K562 (cell line): ENCODE results near the gene PYGB. TPM values are rescaled to one million over a fixed set of nuclear protein-coding genes. Genes with fewer than 3 reads are reported as not detected.

Experiments used
- ATAC-seq: fragments of 200-7000 bp; cut with Tn5 transposase; 3 replicates; pipeline ENCODE4 v1.9.1; 2020; ENCODE audit warnings: moderate library complexity
- BruUV-seq: library from RNA; stranded (reverse); fragments of 400-500 nt; replicated peaks from 2 replicates; lab custom pipeline; 2021; lab: Mats Ljungman, UMichigan
- CTCF ChIA-PET: fragments of 300-600 bp; formaldehyde crosslinking; extraction: SDS; loops from one replicate; lab custom pipeline; 2021; ENCODE audit warnings: low intra/inter-chr PET ratio; lab: Yijun Ruan, JAX
- POLR2A ChIA-PET: fragments of 300-600, 350-650 bp; sonication (Branson Sonifier 250); formaldehyde crosslinking; extraction: SDS; loops from one replicate; lab custom pipeline; 2021; ENCODE audit warnings: antibody characterized with exemption, inconsistent platforms; lab: Yijun Ruan, JAX
- DNase-seq, 4 experiments: peaks; one replicate each; pipeline versions ENCODE4 v3.0.0 to v3.0.0-alpha.2; 2011 to 2018; ENCODE audit warnings: low spot score in 3 of 4, mixed read lengths in 3 of 4; ENCODE audit errors: extremely low read depth in 1 of 4
- FAIRE-seq: peaks from 2 replicates; lab custom pipeline; 2011; peaks lifted over from hg19 to GRCh38; lab: Jason Lieb, UNC
- H2AFZ ChIP-seq: 2 replicates; pipeline ENCODE4 v1.6.0; 2011; ENCODE audit warnings: low read depth, low read length, control low read depth, inconsistent platforms
- H3K27ac ChIP-seq: fragments of 200-600 bp; 3 replicates; pipeline ENCODE4 v1.8.0; 2011; ENCODE audit warnings: low read depth, mild to moderate bottlenecking, control low read depth, inconsistent platforms, low read length, moderate library complexity, mixed read lengths; ENCODE audit errors: extremely low read depth
- H3K27me3 ChIP-seq, 2 experiments: fragments of 300-600 bp in 1 of 2; 2 replicates in 1 of 2; 3 replicates in 1 of 2; pipeline versions ENCODE4 v1.6.0 to v1.8.0; 2011; ENCODE audit warnings: inconsistent platforms in 2 of 2, low read length in 2 of 2, mild to moderate bottlenecking in 1 of 2, mixed read lengths in 1 of 2, moderate library complexity in 1 of 2; ENCODE audit not compliant: control insufficient read depth in 2 of 2, insufficient read depth in 2 of 2
- H3K36me3 ChIP-seq: fragments of 300-600 bp; 3 replicates; pipeline ENCODE4 v1.8.0; 2011; ENCODE audit warnings: mild to moderate bottlenecking, low read length, inconsistent platforms; ENCODE audit not compliant: control insufficient read depth, insufficient read depth
- H3K4me1 ChIP-seq, 2 experiments: fragments of 200-600 bp in 1 of 2; replicated peaks in 1 of 2; 2 replicates in 1 of 2; 3 replicates in 1 of 2; pipeline versions ENCODE4 v1.5.1 to v1.8.0; 2011; ENCODE audit warnings: inconsistent platforms in 2 of 2, low read length in 2 of 2, mild to moderate bottlenecking in 1 of 2, mixed read lengths in 1 of 2, moderate library complexity in 1 of 2; ENCODE audit not compliant: control insufficient read depth in 2 of 2, insufficient read depth in 2 of 2
- H3K4me2 ChIP-seq: 2 replicates; pipeline ENCODE4 v1.6.1; 2011; ENCODE audit warnings: low read length, control low read depth, inconsistent platforms, mixed read lengths; ENCODE audit not compliant: insufficient read depth
- H3K4me3 ChIP-seq: fragments of 200-600 bp; sonication (generic), shearing (Covaris generic); 2 replicates; pipeline ENCODE4 v1.5.1; 2016; ENCODE audit warnings: control low read depth, inconsistent platforms
- H3K79me2 ChIP-seq: fragments of 200-600 bp; 3 replicates; pipeline ENCODE4 v1.8.0; 2011; ENCODE audit warnings: low read length, inconsistent platforms; ENCODE audit not compliant: control insufficient read depth, insufficient read depth
- H3K9ac ChIP-seq, 2 experiments: 2 replicates each; pipeline versions ENCODE4 v1.6.0 to v1.6.1; 2011; ENCODE audit warnings: low read depth in 2 of 2, low read length in 2 of 2, control low read depth in 1 of 2, inconsistent platforms in 1 of 2, mild to moderate bottlenecking in 1 of 2, mixed read lengths in 1 of 2; ENCODE audit not compliant: insufficient read depth in 1 of 2
- H3K9me1 ChIP-seq: one replicate; pipeline ENCODE4 v1.6.0; 2011; ENCODE audit warnings: inconsistent platforms, mild to moderate bottlenecking, low read length, moderate library complexity; ENCODE audit not compliant: control insufficient read depth, insufficient read depth
- H3K9me3 ChIP-seq: replicated peaks from 2 replicates; pipeline ENCODE4 v1.5.1; 2011; ENCODE audit warnings: low read depth, low read length, inconsistent platforms; ENCODE audit not compliant: control insufficient read depth, insufficient read depth
- H4K20me1 ChIP-seq: replicated peaks from 2 replicates; pipeline ENCODE4 v1.6.1; 2011; ENCODE audit warnings: low read length, inconsistent platforms, mixed read lengths; ENCODE audit not compliant: control insufficient read depth, insufficient read depth
- CBFB ChIP-seq: sonication (generic); formaldehyde crosslinking; IDR thresholded peaks from 2 replicates; pipeline ENCODE4 v1.4.0; 2020; ENCODE audit warnings: mild to moderate bottlenecking, missing genetic modification reagents
- CREB1 ChIP-seq, 2 experiments: sonication (generic) in 1 of 2; formaldehyde crosslinking in 1 of 2; IDR thresholded peaks; 2 replicates each; pipeline versions ENCODE4 v1.6.1 to v1.8.0; 2012 to 2022; ENCODE audit warnings: inconsistent platforms in 1 of 2, mild to moderate bottlenecking in 1 of 2, missing genetic modification reagents in 1 of 2, moderate library complexity in 1 of 2
- CREM ChIP-seq: IDR thresholded peaks from 2 replicates; pipeline ENCODE4 v1.6.1; 2014; ENCODE audit warnings: antibody characterized with exemption, low read depth
- DPF2 ChIP-seq: fragments of 450-650 bp; IDR thresholded peaks from 2 replicates; pipeline ENCODE4 v1.6.1; 2016
- HBP1 ChIP-seq: fragments of 450-650 bp; formaldehyde crosslinking; IDR thresholded peaks from 2 replicates; pipeline ENCODE4 v1.4.0; 2022; ENCODE audit warnings: missing genetic modification characterization
- MAZ ChIP-seq, 2 experiments: fragments of 450-650 bp in 1 of 2; sonication (generic) in 1 of 2; formaldehyde crosslinking; IDR thresholded peaks in 1 of 2; conservative IDR thresholded peaks in 1 of 2; 2 replicates each; pipeline versions ENCODE4 v1.4.0 to v1.5.0; 2020; ENCODE audit warnings: mild to moderate bottlenecking in 1 of 2, missing genetic modification reagents in 1 of 2
- MCM2 ChIP-seq: fragments of 450-650 bp; IDR thresholded peaks from 2 replicates; pipeline ENCODE4 v1.6.1; 2017; ENCODE audit warnings: low read depth, mild to moderate bottlenecking
- PML ChIP-seq: IDR thresholded peaks from 2 replicates; pipeline ENCODE4 v1.6.1; 2012; ENCODE audit warnings: low read length, inconsistent platforms
- PRPF4 ChIP-seq: fragments of 200-400 bp; formaldehyde crosslinking; IDR thresholded peaks from one replicate; pipeline ENCODE4 v1.6.1; 2017; ENCODE audit warnings: low read length, low read depth, mild to moderate bottlenecking; ENCODE audit not compliant: insufficient read depth, poor library complexity, severe bottlenecking
- RFX5 ChIP-seq: IDR thresholded peaks from 2 replicates; pipeline ENCODE4 v1.6.1; 2011; ENCODE audit warnings: low read depth, mild to moderate bottlenecking, improper control_type of control experiment, low read length
- SIN3B ChIP-seq: fragments of 450-650 bp; IDR thresholded peaks from 2 replicates; pipeline ENCODE4 v1.6.1; 2017; ENCODE audit warnings: low read depth, mild to moderate bottlenecking, moderate library complexity
- SMC3 ChIP-seq: conservative IDR thresholded peaks from 2 replicates; pipeline ENCODE4 v1.6.1; 2011; ENCODE audit warnings: low read depth, low read length, improper control_type of control experiment; ENCODE audit not compliant: insufficient read depth
- SREBF1 ChIP-seq: fragments of 150-350 bp; IDR thresholded peaks from 2 replicates; pipeline ENCODE4 v1.6.1; 2014; ENCODE audit warnings: antibody characterized with exemption, low read depth, low read length, borderline replicate concordance
- SRF ChIP-seq, 2 experiments: fragments of 250-450, 450-650 bp in 1 of 2; sonication (Bioruptor Pico) in 1 of 2; sonication (generic) in 1 of 2; formaldehyde crosslinking; IDR thresholded peaks; 2 replicates each; pipeline versions ENCODE4 v1.5.0 to v1.5.1; 2020 to 2022; ENCODE audit warnings: mild to moderate bottlenecking in 1 of 2, missing genetic modification reagents in 1 of 2
- TBL1XR1 ChIP-seq, 2 experiments: IDR thresholded peaks; 2 replicates each; pipeline ENCODE4 v1.6.1; 2012; ENCODE audit warnings: improper control_type of control experiment in 2 of 2, low read length in 2 of 2, mild to moderate bottlenecking in 1 of 2
- USF1 ChIP-seq: sonication (generic); formaldehyde crosslinking; IDR thresholded peaks from 2 replicates; pipeline ENCODE4 v1.9.0; 2022; ENCODE audit warnings: mild to moderate bottlenecking, missing genetic modification reagents
- ZBTB5 ChIP-seq: fragments of 450-650 bp; IDR thresholded peaks from 2 replicates; pipeline ENCODE4 v1.6.1; 2017; ENCODE audit warnings: antibody characterized with exemption
- ZNF253 ChIP-seq: fragments of 250-450 bp; sonication (Bioruptor Pico); conservative IDR thresholded peaks from 2 replicates; pipeline ENCODE4 v1.6.1; 2021; ENCODE audit warnings: mild to moderate bottlenecking
- WGBS: fragments of 100-300 bp; shearing (Covaris generic); methylation state at CpG from one replicate; pipeline ENCODE4 v1.1.6; 2016; ENCODE audit warnings: low coverage, mixed read lengths; ENCODE audit not compliant: insufficient coverage; ENCODE audit errors: missing lambda C conversion rate; 5-methylcytosine and 5-hydroxymethylcytosine counted together
- in situ Hi-C: fragments of 300-500 bp; cut with MboI; formaldehyde crosslinking; loops from 4 replicates; pipeline ENCODE4 v1.15.0; 2018; ENCODE audit warnings: inconsistent platforms, mixed read lengths
- intact Hi-C: fragments of 100-400 bp; cut with micrococcal nuclease; formaldehyde crosslinking; loops from 2 replicates; pipeline ENCODE4 v1.14.2; 2022
- polyA plus RNA-seq, 8 experiments: library from polyadenylated mRNA; depleted of rRNA in 4 of 8; stranded (reverse) in 5 of 8; unstranded in 3 of 8; fragments of >200 nt; fragmentation: Nextera tagmentation in 2 of 8; fragmentation: Illumina TruSeq in 1 of 8; extraction: Ambion mirVana in 2 of 8; extraction: Trizol in 1 of 8; gene quantifications; 2 replicates each; pipeline versions ENCODE4 v1.2.1 to v1.2.3, GENCODE V29; 2011 to 2014; ENCODE audit warnings: inconsistent platforms in 1 of 8, missing spikeins in 1 of 8
- total RNA-seq, 7 experiments: library from RNA; depleted of rRNA in 6 of 7; stranded (reverse); fragments of >200 nt in 6 of 7; fragmentation: Illumina TruSeq in 2 of 7; extraction: Trizol in 2 of 7; gene quantifications; 2 replicates each; pipeline versions ENCODE4 v1.2.1 to v1.2.3, GENCODE V29; 2011 to 2021; ENCODE audit warnings: low replicate concordance in 1 of 7
- TF ChIP-seq, protein P1 (sequence below): fragments of 250-450 bp; sonication (Bioruptor Pico); IDR thresholded peaks from 2 replicates; pipeline ENCODE4 v1.8.0; 2022; ENCODE audit warnings: inconsistent platforms

The PYGB gene
- total and polyA plus RNA-seq, 9 of the 15 experiments (the other 6 are each of a cell fraction or from before 2014, with no cell fraction given) = 0.34 to 18.0 (median 9.8) TPM

DNA sequence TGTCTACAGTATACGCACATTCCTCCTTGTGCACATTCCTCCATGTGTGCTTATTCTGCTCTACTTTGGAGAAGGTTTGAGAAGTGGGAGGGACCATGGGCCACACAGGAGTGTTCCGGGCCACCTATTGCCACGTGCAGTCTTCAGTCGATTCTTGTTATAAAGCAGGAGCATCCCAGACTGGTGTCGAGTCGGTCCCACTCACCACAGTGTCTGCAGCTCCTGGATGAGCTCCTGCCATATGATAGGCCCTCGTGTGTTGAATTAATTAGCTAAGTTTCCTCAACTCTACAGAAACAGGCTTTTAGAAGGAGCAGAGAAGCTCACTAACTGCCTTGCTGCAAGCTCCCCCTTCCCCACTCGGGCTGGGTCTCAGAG, 29.8 kb upstream of the PYGB start:
- Histone ChIP-seq H3K79me2 (no peaks in the 10 kb centered on the region), H3K27ac (no peak overlapping the region), H3K27me3 (no peaks in the 10 kb centered on the region), H3K4me1 (peaks cover 10 to 24% of the 10 kb centered on the region in 2 experiments), H3K4me3 (no peak overlapping the region), H3K36me3 (peaks cover 19% of the 10 kb centered on the region; the same call in 2 of the 3 replicates), H3K9me1 (no peaks in the 10 kb centered on the region), H3K9ac (no peak overlapping the region; a peak in 1 of 4 replicates), H4K20me1 (no peaks in the 10 kb centered on the region), H3K4me2 (no peak overlapping the region), H2AFZ (no peak overlapping the region), H3K9me3 (no peaks in the 10 kb centered on the region)
- intact Hi-C loops (no loop called here), in situ Hi-C loops (no loop called here)
- BruUV-seq = no TSS peak
- no peak for ATAC-seq
- WGBS = 83% methylated on average over 8 of the region's 8 CpGs
- no peak for DNase-seq
- POLR2A ChIA-PET = no interaction called here
- CTCF ChIA-PET = no interaction called here
- no peak for FAIRE-seq
- TF ChIP-seq CREB1 (IDR thresholded peaks at IDR 0.05) (no peak), CREB1 (CRISPR knock-in tag; IDR thresholded peaks at IDR 0.05) (no peak), MAZ (CRISPR knock-in tag; conservative IDR thresholded peaks at IDR 0.05 in 1 of 2, IDR thresholded peaks at IDR 0.05 in 1 of 2) (no peak), DPF2 (no peak), ZNF253 (CRISPR knock-in tag) (no peak), SREBF1 (no peak), PRPF4 (no peak), SIN3B (no peak), SRF (CRISPR knock-in tag; IDR thresholded peaks at IDR 0.05) (no peak), USF1 (CRISPR knock-in tag) (no peak), CREM (no peak), HBP1 (CRISPR knock-in tag) (no peak), TBL1XR1 (IDR thresholded peaks at IDR 0.05; ENCODE audit: low read length in 2 of 2) (no peak), MCM2 (no peak), CBFB (CRISPR knock-in tag) (no peak), RFX5 (no peak), SMC3 (no peak), PML (no peak), ZBTB5 (no peak)
- TF ChIP-seq, protein P1, sequence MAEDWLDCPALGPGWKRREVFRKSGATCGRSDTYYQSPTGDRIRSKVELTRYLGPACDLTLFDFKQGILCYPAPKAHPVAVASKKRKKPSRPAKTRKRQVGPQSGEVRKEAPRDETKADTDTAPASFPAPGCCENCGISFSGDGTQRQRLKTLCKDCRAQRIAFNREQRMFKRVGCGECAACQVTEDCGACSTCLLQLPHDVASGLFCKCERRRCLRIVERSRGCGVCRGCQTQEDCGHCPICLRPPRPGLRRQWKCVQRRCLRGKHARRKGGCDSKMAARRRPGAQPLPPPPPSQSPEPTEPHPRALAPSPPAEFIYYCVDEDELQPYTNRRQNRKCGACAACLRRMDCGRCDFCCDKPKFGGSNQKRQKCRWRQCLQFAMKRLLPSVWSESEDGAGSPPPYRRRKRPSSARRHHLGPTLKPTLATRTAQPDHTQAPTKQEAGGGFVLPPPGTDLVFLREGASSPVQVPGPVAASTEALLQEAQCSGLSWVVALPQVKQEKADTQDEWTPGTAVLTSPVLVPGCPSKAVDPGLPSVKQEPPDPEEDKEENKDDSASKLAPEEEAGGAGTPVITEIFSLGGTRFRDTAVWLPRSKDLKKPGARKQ (CRISPR knock-in tag) = no peak
